ENCODE measurements around the gene POU2F3. TPM values are rescaled to one million over a fixed set of nuclear protein-coding genes. Genes with fewer than 3 reads are reported as not detected.

The POU2F3 gene
- 10 to 100 TPM in 2 of 8 experiments, 1 to 10 TPM in 2, under 1 TPM in 2, not detected in 2; 0.38 to 40.1 (median 3.4) TPM for total RNA-seq

GRCh38 chr11:120239713-120240640, at the start of gene POU2F3:
Gene POU2F3, plus strand, starts transcription at chr11:120240140. Its CDS starts 204 bp downstream, at chr11:120240344.
- Histone ChIP-seq H3K4me3 (peak within 1 kb of the TSS in 2 of 5 donors; percentile 1 to 6), H3K27ac (no peak within 1 kb of the TSS), H3K4me1 (replicated peaks in 1 of 2) (no peaks in the 10 kb centered on the region)
- peak in 7 of 8 experiments; percentile 2 to 66 (median 37) for ATAC-seq (replicated peaks in 6 of 8)
- in situ Hi-C loops (cut with MboI; ENCODE audit: low pct_unique_long_range_greater_than_20kb in 2 of 9, low sequenced_read_pairs in 9 of 9, unreplicated experiment in 9 of 9), result loop anchor here in 2 of 9 experiments (10.0 kb wide), 2 partner anchors 55 to 65 kb away; no protein-coding TSS in a partner anchor
- 2 to 8% methylated on average over 2 to 9 of the region's 66 CpGs; no CpG with 5 or more reads in 8 of the 10 experiments for WGBS, 10 experiments

DNA sequence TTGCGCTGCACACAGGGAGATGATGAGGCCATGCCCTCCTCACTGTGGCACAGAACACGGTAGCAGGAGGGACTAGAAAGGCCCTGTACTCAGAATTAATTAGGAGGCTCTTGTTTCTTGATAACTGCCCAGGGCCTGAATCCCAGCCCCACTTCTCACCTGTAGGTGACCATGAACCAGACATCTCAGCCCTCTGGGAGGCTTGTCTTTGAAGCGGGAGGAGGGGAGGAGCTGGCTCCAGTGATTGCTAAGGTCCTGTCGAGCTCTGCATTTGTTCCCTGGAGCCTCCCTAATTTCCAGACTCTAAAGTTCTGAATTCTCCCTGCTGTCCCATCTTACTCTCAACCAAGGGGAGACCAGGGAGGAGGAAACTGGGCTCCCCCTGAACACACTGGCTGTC, 48.9 kb upstream of the POU2F3 start:
- in situ Hi-C loops (cut with MboI; ENCODE audit: low pct_unique_long_range_greater_than_20kb in 2 of 9, low sequenced_read_pairs in 9 of 9, unreplicated experiment in 9 of 9), result no loop called here
- Histone ChIP-seq H3K4me1 (replicated peaks in 1 of 2) (peaks cover 40 to 42% of the 10 kb centered on the region in 2 donors), H3K4me3 (no peak overlapping the region), H3K27ac (no peak overlapping the region)
- 34 to 100% (median 70%) methylated on average over 1 to 3 of the region's 4 CpGs; no CpG with 5 or more reads in 4 of the 10 experiments for WGBS, 10 experiments
- no peak for ATAC-seq (replicated peaks in 6 of 8)

DNA sequence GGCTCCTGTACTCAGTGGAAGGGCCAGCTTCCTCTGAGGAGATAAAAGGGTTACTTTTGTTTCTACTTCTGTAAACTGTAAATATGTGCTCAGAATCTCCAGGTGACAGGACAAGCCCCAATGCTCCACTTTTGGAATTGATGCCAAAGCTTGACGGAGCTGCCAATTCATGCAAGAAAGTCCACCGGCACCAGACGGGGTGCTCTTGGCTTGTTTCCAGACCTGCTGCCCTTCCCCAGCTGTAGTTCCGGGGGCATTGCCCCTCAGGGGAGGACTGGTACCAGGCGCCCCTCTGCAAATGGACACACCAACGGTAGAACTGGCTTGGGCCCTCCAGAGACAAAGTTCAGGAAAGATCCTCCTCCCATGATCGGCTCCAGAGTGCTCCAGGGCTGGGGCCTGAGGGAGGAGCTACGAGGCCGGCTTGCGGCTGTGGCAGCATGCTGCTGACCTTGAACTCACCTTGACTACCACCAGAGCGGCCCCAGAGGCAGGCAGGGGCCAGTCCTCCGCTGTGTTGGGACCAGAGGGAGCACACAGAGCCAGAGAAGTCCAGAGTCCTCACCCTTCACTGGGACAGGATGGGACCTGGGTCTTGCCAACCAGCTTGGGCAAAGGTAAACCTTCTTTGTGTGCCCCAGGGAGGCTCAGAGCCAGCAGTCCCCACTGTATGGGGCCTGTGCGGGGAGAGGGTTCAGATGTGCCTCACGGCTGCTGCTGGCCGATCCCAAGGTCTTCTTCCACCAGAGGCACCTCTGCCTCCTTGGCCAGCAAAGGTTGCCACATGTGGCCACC, 46.9 kb upstream of the POU2F3 start:
- no peak for ATAC-seq (replicated peaks in 6 of 8)
- H3K27ac ChIP-seq, result no peak overlapping the region
- in situ Hi-C loops (cut with MboI; ENCODE audit: low pct_unique_long_range_greater_than_20kb in 2 of 9, low sequenced_read_pairs in 9 of 9, unreplicated experiment in 9 of 9), result no loop called here
- peaks cover 40% of the 10 kb centered on the region in 2 donors for H3K4me1 ChIP-seq (replicated peaks in 1 of 2)
- no peak overlapping the region for H3K4me3 ChIP-seq
- 60 to 100% (median 96%) methylated on average over 1 to 5 of the region's 15 CpGs; no CpG with 5 or more reads in 5 of the 10 experiments for WGBS, 10 experiments

GRCh38 chr11:120194166-120194565, 45.8 kb upstream of the POU2F3 start:
- ATAC-seq (replicated peaks in 6 of 8), result no peak
- WGBS, 10 experiments, result 80 to 100% (median 95%) methylated on average over 1 to 4 of the region's 4 CpGs; no CpG with 5 or more reads in 4 of the 10 experiments

DNA sequence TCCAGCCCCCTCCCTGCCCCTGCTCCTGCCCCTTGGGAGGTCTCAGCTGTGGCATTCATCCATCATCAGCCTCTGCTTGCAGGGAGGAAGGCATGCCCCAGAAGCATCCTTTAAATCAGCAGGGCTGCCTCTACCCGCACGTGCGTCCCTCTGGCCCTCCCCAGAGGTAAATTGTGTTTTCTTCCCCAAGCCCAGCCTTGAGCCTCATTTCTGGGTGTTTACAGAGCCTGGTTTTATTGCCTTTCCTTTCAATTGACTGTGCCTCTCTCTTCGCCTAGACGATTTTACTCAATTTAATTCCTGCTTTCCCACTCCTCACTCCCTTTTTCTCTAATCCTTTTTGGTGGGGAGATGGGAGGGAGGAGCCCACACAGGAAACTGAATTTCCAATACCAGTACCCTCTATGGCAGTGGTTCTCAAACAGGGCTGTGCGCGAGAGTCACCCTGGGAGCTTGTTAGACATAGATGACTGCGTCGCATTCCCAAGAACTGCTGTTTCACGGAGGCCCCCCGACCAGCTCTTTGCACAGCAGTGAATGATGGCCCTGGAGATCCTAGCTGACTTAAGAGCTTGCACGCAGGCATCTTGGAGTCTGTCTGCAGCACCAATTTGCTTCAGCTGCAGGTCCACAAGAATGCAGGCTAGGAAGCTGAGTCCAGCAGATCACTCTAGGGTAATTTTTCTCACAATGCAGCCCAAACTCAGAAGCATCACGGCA, 44.2 kb upstream of the POU2F3 start:
- Histone ChIP-seq H3K4me1 (replicated peaks in 1 of 2) (peaks cover 43 to 45% of the 10 kb centered on the region in 2 donors), H3K27ac (peak overlapping the region; percentile 67 to 68), H3K4me3 (no peak overlapping the region)
- WGBS, 10 experiments, result 0 to 50% (median 13%) methylated on average over 1 to 8 of the region's 13 CpGs; no CpG with 5 or more reads in 2 of the 10 experiments
- in situ Hi-C loops (cut with MboI; ENCODE audit: low pct_unique_long_range_greater_than_20kb in 2 of 9, low sequenced_read_pairs in 9 of 9, unreplicated experiment in 9 of 9), result no loop called here
- peak in 5 of 8 experiments; percentile 89 to 94 (median 92) for ATAC-seq (replicated peaks in 6 of 8)

More at GRCh38 chr11:120194166-120194565, 45.8 kb upstream of the POU2F3 start:
- Histone ChIP-seq H3K27ac (no peak overlapping the region), H3K4me1 (replicated peaks in 1 of 2) (peaks cover 43 to 45% of the 10 kb centered on the region in 2 donors), H3K4me3 (no peak overlapping the region)
- in situ Hi-C loops (cut with MboI; ENCODE audit: low pct_unique_long_range_greater_than_20kb in 2 of 9, low sequenced_read_pairs in 9 of 9, unreplicated experiment in 9 of 9), result no loop called here

GRCh38 chr11:120196826-120197225, 43.1 kb upstream of the POU2F3 start:
- ATAC-seq (replicated peaks in 6 of 8), result no peak
- Histone ChIP-seq H3K27ac (no peak overlapping the region), H3K4me1 (replicated peaks in 1 of 2) (peaks cover 39 to 41% of the 10 kb centered on the region in 2 donors), H3K4me3 (no peak overlapping the region)
- WGBS, 10 experiments, result 80 to 100% (median 90%) methylated on average over 2 to 3 of the region's 6 CpGs; no CpG with 5 or more reads in 4 of the 10 experiments
- in situ Hi-C loops (cut with MboI; ENCODE audit: low pct_unique_long_range_greater_than_20kb in 2 of 9, low sequenced_read_pairs in 9 of 9, unreplicated experiment in 9 of 9), result no loop called here

DNA sequence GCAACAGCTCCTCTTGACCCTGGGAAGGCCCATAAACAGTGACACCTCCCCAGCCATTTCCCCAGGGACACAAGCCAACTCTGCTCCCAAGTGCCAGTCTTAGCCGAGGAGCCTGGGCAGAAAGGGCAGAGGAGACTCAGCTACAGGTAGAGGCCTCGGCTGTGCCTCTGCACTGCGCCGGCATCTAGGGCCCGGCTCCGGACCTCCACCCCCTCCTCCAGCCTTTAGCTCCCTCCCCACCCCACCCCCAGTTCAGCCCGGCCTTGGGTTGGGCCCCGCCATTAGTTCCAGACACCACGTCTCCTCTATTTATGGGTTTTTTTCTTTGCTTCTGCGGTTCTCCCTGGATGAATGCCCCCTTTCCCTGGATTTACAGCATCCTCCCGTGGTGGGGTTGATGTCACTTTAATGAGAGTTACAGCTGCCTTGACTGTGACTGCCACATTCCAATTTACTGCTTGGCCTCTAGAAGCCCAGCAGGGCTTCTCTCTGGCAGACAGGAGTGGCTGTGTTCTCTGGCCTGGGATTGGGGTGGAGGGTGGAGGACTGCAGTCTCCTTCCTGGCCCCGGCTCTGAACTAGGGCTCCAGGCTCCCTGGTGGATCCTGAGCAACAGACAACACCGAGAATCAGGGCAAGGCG, 42.6 kb upstream of the POU2F3 start:
- Histone ChIP-seq H3K4me1 (replicated peaks in 1 of 2) (peaks cover 36 to 39% of the 10 kb centered on the region in 2 donors), H3K4me3 (no peak overlapping the region), H3K27ac (peak overlapping the region in 1 of 2 donors; percentile 40)
- peak in 7 of 8 experiments; percentile 9 to 93 (median 31) for ATAC-seq (replicated peaks in 6 of 8)
- WGBS, 10 experiments, result 0 to 83% methylated on average over 1 of the region's 14 CpGs; no CpG with 5 or more reads in 8 of the 10 experiments
- in situ Hi-C loops (cut with MboI; ENCODE audit: low pct_unique_long_range_greater_than_20kb in 2 of 9, low sequenced_read_pairs in 9 of 9, unreplicated experiment in 9 of 9), result no loop called here

DNA sequence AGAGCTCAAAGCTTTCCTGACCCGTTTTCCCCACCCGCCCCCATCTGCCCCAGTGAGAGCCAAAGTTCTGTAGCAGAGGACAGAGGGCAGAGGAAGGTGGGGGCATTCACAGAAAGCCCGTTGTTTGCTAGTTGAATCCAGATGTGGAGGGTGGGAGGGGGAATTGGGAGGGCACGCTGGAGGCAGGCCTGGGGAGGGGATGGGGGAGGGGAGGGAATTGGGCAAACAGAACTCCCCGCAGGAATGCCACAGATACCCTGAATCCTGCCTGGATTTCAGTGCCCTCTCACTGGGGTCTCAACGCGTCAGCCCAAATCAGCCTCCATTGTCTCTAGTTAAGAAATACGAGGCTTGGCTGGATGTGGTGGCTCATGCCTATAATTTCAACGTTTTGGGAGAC, 42.0 kb upstream of the POU2F3 start:
- Histone ChIP-seq H3K4me1 (replicated peaks in 1 of 2) (peaks cover 36 to 39% of the 10 kb centered on the region in 2 donors), H3K27ac (no peak overlapping the region), H3K4me3 (no peak overlapping the region)
- in situ Hi-C loops (cut with MboI; ENCODE audit: low pct_unique_long_range_greater_than_20kb in 2 of 9, low sequenced_read_pairs in 9 of 9, unreplicated experiment in 9 of 9), result no loop called here
- 0 to 80% (median 50%) methylated on average over 1 to 3 of the region's 9 CpGs; no CpG with 5 or more reads in 5 of the 10 experiments for WGBS, 10 experiments
- no peak for ATAC-seq (replicated peaks in 6 of 8)

GRCh38 chr11:120198403-120198786, 41.5 kb upstream of the POU2F3 start:
- Histone ChIP-seq H3K4me1 (replicated peaks in 1 of 2) (peaks cover 36 to 39% of the 10 kb centered on the region in 2 donors), H3K4me3 (no peak overlapping the region), H3K27ac (no peak overlapping the region)
- in situ Hi-C loops (cut with MboI; ENCODE audit: low pct_unique_long_range_greater_than_20kb in 2 of 9, low sequenced_read_pairs in 9 of 9, unreplicated experiment in 9 of 9), result no loop called here
- WGBS, 10 experiments, result 33 to 92% (median 68%) methylated on average over 1 to 5 of the region's 5 CpGs; no CpG with 5 or more reads in 1 of the 10 experiments
- ATAC-seq (replicated peaks in 6 of 8), result no peak

- no peak for ATAC-seq (replicated peaks in 6 of 8)
- in situ Hi-C loops (cut with MboI; ENCODE audit: low pct_unique_long_range_greater_than_20kb in 2 of 9, low sequenced_read_pairs in 9 of 9, unreplicated experiment in 9 of 9), result no loop called here
- WGBS, 10 experiments, result 80 to 100% (median 100%) methylated on average over 1 to 3 of the region's 9 CpGs; no CpG with 5 or more reads in 3 of the 10 experiments
- Histone ChIP-seq H3K27ac (no peak overlapping the region), H3K4me3 (no peak overlapping the region), H3K4me1 (replicated peaks in 1 of 2) (peaks cover 36 to 39% of the 10 kb centered on the region in 2 donors)
These were observed 41.0 kb upstream of the POU2F3 start for GRCh38 chr11:120198787-120199469.

DNA sequence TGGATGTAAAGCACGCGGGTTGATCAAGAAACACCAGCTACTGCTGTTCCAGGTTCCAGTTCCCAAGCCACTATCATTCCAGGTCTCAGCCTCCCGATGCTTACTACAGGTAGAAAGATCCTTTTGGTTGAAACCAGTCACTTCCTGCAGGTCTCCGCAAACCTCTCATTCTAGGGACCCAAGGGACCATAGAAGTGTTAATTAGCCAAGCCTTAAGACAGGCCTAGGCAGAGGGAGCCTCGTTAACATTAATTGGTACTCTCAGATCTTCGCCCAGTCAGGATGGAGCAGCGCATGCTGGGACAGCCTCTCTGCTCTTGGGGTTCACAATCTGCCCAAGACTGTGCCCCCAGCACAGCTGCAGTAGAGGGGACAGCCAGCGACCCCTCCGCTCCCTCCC, 40.3 kb upstream of the POU2F3 start:
- Histone ChIP-seq H3K27ac (no peak overlapping the region), H3K4me1 (replicated peaks in 1 of 2) (peaks cover 36 to 39% of the 10 kb centered on the region in 2 donors), H3K4me3 (no peak overlapping the region)
- in situ Hi-C loops (cut with MboI; ENCODE audit: low pct_unique_long_range_greater_than_20kb in 2 of 9, low sequenced_read_pairs in 9 of 9, unreplicated experiment in 9 of 9), result no loop called here
- 70 to 100% (median 93%) methylated on average over 1 to 3 of the region's 9 CpGs; no CpG with 5 or more reads in 6 of the 10 experiments for WGBS, 10 experiments
- ATAC-seq (replicated peaks in 6 of 8), result no peak

All from motor neuron (in vitro differentiated cells).